Activated CD8-positive, alpha-beta memory T cell treated with anti-CD3 and anti-CD28 coated beads for 4 hours (primary cell): ENCODE measurements around the gene CIAO1.
"Not testable (repeated sequence)": the region's sequence is repeated elsewhere in the genome, so short reads cannot be mapped to it uniquely, and the experiment has no call there.

Experiments used
- DNase-seq, 2 donors: peaks; one replicate each; pipeline ENCODE4 v3.0.0-alpha.2; 2020; ENCODE audit warnings: low read depth in 2 of 2

CIAO1 gene

GRCh38 chr2:96249654-96250053 is 16.4 kb upstream of the CIAO1 start:
- DNase-seq, result no peak

GRCh38 chr2:96250188-96250587 is 15.8 kb upstream of the CIAO1 start:
- no peak for DNase-seq

- no peak for DNase-seq
These were observed 14.2 kb upstream of the CIAO1 start for GRCh38 chr2:96251721-96252292.

- DNase-seq, result no peak
These were observed 13.5 kb upstream of the CIAO1 start for GRCh38 chr2:96252526-96252925.

GRCh38 chr2:96253006-96253405 is 13.0 kb upstream of the CIAO1 start:
- DNase-seq, result no peak

- no peak for DNase-seq
These were observed 11.5 kb upstream of the CIAO1 start for GRCh38 chr2:96254571-96254970.

- no peak for DNase-seq
These were observed 9.4 kb upstream of the CIAO1 start for GRCh38 chr2:96256611-96257113.

GRCh38 chr2:96257744-96258143 is 8.3 kb upstream of the CIAO1 start:
- DNase-seq, result not testable (repeated sequence)

- no peak for DNase-seq
These were observed 7.6 kb upstream of the CIAO1 start for GRCh38 chr2:96258166-96259022.

GRCh38 chr2:96259497-96259921 is 6.5 kb upstream of the CIAO1 start:
- DNase-seq, result no peak

GRCh38 chr2:96260387-96261260 is 5.4 kb upstream of the CIAO1 start:
- no peak for DNase-seq

GRCh38 chr2:96261328-96262003 is 4.6 kb upstream of the CIAO1 start:
- DNase-seq, result no peak

GRCh38 chr2:96262306-96262705 is 3.7 kb upstream of the CIAO1 start:
- DNase-seq, result no peak

GRCh38 chr2:96264086-96264485 is 1.9 kb upstream of the CIAO1 start:
- DNase-seq, result no peak

GRCh38 chr2:96264656-96265348 is 1.2 kb upstream of the CIAO1 start:
- DNase-seq, result no peak

GRCh38 chr2:96265349-96265839 is 631 bp upstream of the CIAO1 start:
- DNase-seq, result no peak

- DNase-seq, result no peak
These were observed 1.3 kb downstream of the CIAO1 start for GRCh38 chr2:96267159-96267971.

GRCh38 chr2:96271995-96272394 is 6.0 kb downstream of the CIAO1 start:
- DNase-seq, result no peak

- DNase-seq, result no peak
These were observed 7.7 kb downstream of the CIAO1 start for GRCh38 chr2:96273763-96274162.
